HG02852 (cell line): ENCODE results near the gene GKN1.

Experiments used
- ATAC-seq: cut with Tn5 transposase; IDR thresholded peaks from one replicate; pipeline ENCODE4 v1.9.1; 2021; ENCODE audit warnings: mild to moderate bottlenecking, moderate library complexity; ENCODE audit not compliant: unreplicated experiment

Gene GKN1

GRCh38 chr2:69007169-69007568 lies 32.7 kb downstream of the GKN1 start:
- no peak for ATAC-seq

GRCh38 chr2:69007603-69008002 lies 33.2 kb downstream of the GKN1 start:
- ATAC-seq = no peak

DNA sequence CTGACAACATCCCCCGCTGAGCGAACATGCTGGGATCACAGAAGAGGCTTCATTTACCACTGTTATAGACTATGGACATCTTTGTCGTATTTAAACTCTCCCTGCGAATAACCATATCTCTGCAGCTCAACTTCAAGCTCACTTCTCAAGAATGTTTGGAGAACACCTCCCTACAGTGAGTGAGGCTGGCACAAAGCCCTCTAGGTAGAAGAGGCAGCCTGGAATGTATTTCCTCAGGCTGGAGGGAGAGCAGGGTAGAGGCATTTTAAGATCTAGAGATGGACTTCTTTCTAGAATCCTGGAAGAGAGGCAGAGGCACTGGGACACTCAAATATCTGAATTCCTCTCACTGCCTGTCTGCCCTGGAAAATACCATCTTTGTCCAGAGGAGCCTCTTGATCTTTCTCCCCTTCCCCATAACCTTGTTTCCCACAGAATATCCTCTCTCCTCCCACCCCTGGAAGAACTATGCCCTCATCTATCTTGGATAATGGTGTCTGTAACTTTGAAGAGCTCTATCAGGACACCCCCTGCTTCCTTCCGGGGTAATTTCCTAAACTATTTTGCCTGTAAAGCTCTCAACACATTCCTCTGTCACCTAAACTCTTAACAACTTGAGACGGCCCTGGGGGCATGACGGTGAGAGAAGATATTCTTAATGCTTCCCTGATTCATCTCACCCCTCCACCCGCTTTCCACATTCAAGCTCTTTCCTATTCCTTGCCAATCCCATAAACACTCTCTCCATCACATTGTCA lies 36.2 kb downstream of the GKN1 start:
- no peak for ATAC-seq

GRCh38 chr2:69011611-69012157 lies 37.2 kb downstream of the GKN1 start:
- no peak for ATAC-seq

DNA sequence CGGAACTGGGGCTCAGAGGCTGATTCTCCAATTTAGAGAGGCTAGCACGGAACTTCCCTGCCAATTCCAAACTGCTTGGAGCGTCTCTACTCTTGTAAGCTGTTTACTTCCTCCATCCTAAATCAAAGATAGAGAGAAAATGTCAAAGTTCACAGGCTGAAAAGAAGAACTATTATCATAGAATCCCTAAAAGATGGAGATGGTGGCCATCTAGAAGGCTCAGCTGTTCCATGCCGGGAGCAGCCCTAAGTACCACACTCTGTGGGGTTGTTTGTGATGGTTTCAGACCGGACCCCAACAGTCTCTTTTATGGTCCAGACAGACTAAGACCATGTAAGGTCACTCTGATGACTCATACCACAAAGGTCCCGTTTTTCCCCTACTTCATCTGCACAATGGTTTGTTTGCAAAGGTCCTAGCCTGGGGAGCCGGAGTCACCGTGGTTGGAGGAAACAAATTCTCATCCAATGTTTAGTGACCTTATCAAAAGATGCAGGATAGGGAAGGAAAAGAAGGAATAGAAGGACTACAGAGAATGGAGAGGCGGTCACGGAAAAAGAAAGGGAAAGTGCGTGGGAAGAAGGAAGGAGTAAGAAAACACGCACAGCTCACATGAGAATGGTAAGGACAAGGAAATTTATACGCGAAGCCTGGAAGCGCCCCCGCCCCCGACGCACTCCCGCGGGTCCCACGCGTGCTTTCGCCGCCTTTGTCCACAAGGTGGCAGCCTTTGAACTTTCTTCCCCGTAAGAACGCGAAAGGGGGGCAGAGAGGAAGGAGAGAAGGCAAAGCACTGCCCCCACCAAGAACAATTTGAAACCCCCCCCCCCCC lies 38.1 kb downstream of the GKN1 start:
- ATAC-seq = peak; percentile 69

- ATAC-seq = no peak
Measured at GRCh38 chr2:69013142-69013839, 38.9 kb downstream of the GKN1 start, which contains the start of gene ANTXR1. TSS of gene ANTXR1 (plus strand) at chr2:69013179. CDS start at chr2:69013500, 321 bp downstream.

DNA sequence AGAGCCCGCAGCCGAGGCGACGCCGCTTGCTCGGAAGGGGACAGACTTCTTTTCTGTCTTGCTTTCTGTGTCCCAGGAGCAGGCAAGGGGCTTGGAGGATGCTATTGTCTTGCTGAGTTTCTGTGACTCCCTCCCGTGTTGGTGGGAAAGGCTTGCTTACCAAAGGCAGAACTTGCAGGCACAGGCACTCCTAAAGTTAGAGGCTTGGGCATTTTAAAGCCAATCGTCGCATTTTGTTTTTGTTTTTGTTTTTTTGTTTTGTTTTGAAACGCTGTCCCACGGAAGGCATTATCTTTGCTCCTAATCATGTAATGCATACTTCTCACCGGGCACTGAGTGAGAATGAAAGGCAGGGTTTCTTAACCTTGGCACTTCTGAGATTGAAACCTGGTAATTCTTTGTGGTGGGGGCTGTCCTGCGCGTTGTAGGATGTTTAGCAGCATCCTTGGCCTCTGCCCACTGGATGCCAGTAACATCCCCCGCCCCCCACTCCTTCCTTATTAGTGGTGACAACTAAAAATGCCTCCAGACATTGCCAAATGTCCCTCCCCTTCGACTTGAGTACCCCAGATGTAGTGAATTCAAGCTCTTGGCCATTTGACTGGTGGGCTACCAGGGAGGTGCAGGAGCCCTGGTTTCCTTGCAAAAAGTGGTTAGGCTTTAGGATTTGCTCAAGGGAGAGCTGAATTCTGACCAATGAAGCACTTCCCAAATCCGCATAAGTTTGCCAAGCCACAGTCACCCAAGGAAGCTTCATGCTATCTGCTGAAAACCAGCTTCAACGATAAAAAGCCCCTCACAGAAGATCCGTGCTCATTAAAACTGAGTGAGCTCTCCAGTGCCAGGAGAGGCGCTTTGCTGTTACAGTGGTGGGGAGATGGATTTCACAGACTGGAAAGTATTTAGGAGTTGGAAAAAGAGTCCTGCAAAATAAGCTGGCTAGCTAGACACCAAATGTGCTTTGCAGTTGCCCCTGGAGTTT lies 39.7 kb downstream of the GKN1 start:
- ATAC-seq = no peak

DNA sequence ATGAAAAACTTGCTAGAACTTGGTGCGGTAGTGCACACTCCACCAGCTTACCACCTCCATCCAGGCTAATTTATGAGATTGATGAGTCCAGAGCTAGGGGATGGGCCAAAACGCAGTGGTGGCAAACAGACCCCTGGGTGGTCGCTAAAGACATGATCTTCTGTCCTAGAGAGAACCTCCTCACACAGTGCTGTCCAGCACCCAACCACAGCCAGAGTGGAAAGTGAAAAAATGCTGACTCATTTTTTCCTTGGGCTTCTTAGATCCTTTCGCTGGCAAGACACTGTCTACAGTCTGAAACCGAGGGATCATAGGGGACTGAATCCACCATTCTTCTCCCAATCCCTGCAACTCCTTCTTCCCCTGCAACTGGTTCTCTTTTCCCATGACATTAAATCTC lies 42.6 kb downstream of the GKN1 start:
- ATAC-seq = no peak

GRCh38 chr2:69017835-69018234 lies 43.4 kb downstream of the GKN1 start:
- ATAC-seq = no peak

DNA sequence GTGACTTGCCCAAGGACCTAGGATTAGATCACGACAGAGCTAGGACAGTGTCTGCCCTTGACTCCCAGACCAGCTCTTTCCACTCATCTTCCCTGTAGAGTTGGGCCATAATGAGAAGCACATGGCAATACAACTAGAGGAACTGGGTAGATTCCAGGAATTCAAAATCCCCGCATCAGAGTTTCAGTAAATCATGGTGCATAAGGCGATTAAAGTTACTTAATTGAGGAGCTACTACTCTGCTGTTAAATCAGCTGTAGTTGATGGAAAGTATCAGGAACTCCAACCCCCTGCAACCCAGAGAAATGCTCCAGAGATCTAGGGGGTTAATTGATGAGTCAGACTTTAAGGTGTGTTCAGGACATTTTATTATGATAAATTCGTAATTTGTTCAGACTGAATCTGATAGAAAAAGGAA lies 44.3 kb downstream of the GKN1 start:
- ATAC-seq = no peak

GRCh38 chr2:69020496-69021426 lies 46.3 kb downstream of the GKN1 start:
- no peak for ATAC-seq

GRCh38 chr2:69021727-69022126 lies 47.3 kb downstream of the GKN1 start:
- no peak for ATAC-seq

GRCh38 chr2:69022548-69022947 lies 48.1 kb downstream of the GKN1 start:
- no peak for ATAC-seq

- no peak for ATAC-seq
Measured at GRCh38 chr2:69023236-69023635, 48.8 kb downstream of the GKN1 start.

DNA sequence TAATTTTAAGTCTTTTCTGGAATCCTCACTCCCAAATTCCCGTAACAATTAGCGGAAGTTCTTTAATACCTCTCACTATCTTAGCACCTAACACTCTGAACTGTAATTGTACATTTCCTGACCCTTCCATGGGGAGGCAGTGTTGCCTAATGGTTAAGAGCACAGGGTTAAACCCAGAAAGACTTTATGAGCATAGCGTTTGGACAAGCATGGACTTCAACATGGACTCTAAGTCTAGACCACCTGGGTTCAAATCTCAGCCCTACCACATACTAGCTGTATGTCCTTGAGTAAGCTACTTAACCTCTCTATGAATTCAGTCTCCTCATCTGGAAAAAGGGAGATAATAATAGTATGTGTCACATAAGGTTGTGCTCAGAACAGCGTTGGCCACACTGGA lies 51.6 kb downstream of the GKN1 start:
- ATAC-seq = no peak

DNA sequence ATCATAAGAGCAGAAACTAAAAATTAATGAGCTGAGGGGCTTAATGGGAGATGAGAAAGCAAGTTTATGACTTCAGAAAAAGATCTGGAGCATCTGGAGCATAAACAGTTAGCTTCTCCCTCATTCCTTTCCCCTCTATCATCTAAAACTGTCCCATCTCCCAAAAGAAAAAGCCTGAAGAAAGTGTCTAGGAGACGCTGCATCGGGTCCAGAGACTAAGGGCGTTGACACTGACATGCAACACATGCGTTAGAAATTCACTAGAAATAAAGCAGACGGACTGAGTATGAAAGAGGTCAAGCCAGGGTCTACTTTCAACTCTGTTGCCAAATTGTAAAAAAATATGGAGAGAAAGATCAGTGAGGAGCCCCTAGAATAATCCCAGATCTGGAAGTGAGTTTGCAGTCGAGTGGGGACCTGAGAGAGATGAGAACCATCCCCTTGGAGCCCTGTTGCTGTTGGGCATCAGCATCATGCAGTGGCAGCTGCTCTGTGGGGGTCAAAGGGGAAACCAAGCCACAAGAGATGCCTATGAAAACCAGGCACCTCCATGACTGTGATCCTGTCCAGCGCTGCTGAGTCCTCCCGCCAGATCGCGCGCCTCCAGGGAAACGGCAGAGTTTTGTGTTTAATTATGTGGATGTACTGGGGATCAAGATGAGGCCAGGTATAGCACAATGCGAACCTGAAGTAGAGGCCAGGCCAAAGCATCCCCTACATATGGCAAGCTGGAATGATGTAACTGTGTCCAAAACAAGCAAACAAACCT lies 52.4 kb downstream of the GKN1 start:
- no peak for ATAC-seq
